HG03097 (cell line): ENCODE data around the gene FAM114A1.

Experiments
- ATAC-seq: cut with Tn5 transposase; IDR thresholded peaks from one replicate; pipeline ENCODE4 v1.9.1; 2021; ENCODE audit not compliant: unreplicated experiment, low FRiP score

The FAM114A1 gene

GRCh38 chr4:38857354-38858096, 10.1 kb upstream of the FAM114A1 start:
- ATAC-seq = peak; percentile 51

DNA sequence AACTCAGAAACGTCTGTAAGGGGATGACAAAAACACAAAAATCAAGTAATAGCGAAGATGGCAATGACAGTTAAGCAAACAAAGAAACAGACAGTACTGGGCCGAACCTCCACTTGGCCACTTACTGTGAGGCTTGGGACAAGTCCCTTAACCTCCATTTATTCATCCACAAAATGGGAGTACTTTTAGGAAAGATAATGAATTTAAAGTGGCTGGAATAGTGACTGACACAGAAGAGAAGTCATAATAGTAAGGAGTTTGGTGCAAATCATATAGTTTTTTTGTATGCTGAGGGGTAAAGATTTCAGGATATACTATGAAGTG, 9.5 kb upstream of the FAM114A1 start:
- no peak for ATAC-seq

- no peak for ATAC-seq
Observed at GRCh38 chr4:38859501-38859900, 8.1 kb upstream of the FAM114A1 start.

GRCh38 chr4:38860788-38861424, 6.7 kb upstream of the FAM114A1 start:
- peak; percentile 31 for ATAC-seq

- no peak for ATAC-seq
Observed at GRCh38 chr4:38861791-38862190, 5.8 kb upstream of the FAM114A1 start.

- no peak for ATAC-seq
Observed at GRCh38 chr4:38865445-38865844, 2.2 kb upstream of the FAM114A1 start.

DNA sequence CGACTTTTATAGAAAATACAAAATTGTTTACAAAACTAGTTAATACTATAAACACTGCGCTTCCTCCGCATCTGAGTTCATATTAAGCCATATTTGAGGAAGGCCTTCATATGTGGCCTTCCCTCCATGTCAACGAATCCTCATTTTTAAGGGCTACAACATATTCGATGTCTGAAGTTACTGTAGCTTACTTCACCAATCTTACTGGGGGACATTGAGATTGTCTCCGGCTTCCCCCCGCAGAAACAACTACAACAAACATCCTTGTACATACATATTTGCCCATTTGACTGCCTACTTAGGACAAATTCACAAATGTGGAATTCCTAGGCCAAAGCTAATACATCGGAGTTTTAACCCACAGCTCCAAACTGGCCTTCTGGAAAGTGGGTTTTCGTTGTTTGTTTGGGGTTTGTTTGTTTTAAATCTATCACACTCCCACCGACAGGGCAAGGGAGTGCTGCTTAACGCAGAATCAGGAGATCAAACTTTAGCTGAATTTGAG, 581 bp upstream of the FAM114A1 start:
- no peak for ATAC-seq

- ATAC-seq = no peak
Observed at GRCh38 chr4:38868059-38868960, 704 bp downstream of the FAM114A1 start.

DNA sequence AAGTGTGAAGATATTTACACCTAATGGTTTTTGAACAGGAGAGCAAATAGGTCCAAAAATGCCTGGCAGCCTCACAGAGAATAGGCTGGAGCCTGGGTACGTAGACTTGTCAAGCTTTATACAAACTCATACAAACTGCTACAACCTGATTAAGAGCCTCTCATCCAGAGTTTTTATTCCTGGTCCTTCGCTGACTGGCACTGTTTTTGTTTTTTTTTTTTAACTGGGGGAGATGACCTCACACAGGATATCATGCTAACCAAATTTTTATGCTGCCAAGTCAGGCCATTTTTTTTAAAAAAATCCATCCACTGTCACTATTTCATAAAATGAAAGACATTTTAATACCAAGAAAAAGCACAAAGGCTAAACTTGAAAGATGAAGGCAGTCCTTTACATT, 1.9 kb downstream of the FAM114A1 start:
- no peak for ATAC-seq

DNA sequence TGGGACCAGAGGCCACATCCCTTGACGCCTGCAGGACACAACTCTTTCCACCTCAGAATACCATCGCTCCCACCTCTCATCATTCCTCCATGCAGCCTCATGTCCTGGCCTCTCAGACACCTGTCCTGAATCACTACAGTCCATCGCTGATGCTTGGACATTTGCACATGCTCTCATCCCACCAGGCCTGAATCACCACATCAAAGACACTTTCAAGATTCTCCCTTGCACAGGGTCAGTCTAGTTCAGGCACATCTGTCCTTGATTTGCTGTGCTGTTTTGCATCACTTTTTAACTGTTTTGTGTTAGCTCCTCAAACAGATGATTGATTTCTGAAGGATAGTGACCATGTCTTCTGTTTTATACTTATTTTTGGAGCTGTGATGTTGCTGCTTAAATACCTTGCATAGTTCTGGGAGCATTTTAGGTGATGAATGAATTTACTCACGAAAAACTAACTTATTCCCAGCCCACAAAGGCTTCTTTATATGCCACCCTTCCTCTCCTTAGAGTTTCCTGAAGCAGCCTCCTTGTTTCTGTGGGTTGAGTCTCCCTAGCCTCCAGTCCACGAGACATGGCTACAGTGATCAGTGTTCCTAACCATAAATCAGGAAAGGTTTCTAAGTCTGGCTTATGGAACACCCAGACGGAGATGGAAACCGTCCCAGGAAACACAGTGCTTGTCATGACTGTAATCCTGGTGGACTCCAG, 2.6 kb downstream of the FAM114A1 start:
- no peak for ATAC-seq

DNA sequence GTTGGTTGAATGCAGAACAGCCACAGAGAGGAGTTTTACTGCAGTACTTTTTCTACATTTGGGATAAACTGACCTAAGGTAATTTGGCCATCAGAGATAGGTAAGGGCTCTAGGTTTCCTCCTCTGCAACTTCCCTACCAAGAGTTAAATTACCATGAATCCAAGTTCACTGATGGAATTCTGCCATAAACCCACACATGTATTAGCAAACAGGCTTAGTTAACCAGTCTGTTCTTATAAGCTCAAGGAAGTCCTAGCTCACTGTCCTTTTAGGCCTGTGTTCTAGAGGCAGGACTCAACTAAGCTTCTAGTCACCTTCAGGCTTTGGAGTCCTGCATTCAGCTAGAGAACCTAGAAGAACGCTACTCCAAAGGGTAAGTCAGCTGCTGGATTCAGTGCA, 4.0 kb downstream of the FAM114A1 start:
- ATAC-seq = no peak

GRCh38 chr4:38872620-38873019, 5.0 kb downstream of the FAM114A1 start:
- no peak for ATAC-seq

DNA sequence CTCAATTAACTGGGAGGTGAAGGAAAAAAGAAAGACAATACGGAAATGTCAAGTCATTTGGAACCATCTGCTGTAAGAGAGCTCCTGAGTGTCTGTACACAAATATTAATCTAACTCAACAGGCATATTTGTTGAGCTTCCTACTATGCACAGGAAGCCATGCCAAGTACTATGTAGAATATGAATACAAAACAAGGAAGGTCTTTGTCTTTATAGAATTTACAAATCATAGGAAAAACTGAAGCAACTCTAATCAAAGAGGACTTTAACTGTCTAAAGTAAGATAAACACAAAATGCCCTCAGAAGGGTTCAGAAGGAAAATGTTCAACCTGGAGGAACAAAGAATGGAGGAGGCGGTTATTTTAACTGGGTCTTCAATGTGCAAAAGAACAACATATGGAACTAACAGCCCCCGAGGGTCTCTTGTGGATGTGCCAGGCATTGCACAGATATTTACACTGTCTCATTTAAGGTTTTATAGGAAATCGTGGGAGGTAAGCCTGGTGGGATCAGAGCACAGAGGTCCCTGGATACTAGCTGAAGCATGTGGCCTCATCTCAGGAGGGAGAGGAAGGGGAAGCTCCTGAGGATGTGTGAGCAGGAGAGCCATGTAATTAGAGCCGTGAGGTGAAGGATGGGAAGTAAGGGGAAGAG, 5.8 kb downstream of the FAM114A1 start:
- ATAC-seq = no peak

- no peak for ATAC-seq
Observed at GRCh38 chr4:38876636-38877035, 9.0 kb downstream of the FAM114A1 start.

- no peak for ATAC-seq
Observed at GRCh38 chr4:38884254-38884653, 16.6 kb downstream of the FAM114A1 start.

DNA sequence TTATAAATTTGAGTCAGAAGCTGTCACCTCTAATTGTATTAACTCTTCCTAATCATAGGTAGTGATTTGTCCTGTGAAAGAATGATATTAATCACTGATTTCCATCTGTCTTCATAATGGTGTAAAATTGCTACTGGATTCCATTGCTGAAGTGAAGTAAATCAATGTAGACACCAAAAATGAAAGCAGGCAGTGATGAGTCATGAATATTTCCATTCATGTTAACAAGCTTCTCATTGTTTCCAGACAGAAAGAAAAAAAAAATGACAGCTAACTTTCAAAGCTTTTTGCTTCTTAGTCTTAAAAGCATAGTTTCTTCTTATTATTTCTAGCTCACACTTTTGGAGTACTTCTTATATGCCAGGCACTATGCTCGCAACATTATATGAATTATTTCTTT, 21.5 kb downstream of the FAM114A1 start:
- no peak for ATAC-seq

DNA sequence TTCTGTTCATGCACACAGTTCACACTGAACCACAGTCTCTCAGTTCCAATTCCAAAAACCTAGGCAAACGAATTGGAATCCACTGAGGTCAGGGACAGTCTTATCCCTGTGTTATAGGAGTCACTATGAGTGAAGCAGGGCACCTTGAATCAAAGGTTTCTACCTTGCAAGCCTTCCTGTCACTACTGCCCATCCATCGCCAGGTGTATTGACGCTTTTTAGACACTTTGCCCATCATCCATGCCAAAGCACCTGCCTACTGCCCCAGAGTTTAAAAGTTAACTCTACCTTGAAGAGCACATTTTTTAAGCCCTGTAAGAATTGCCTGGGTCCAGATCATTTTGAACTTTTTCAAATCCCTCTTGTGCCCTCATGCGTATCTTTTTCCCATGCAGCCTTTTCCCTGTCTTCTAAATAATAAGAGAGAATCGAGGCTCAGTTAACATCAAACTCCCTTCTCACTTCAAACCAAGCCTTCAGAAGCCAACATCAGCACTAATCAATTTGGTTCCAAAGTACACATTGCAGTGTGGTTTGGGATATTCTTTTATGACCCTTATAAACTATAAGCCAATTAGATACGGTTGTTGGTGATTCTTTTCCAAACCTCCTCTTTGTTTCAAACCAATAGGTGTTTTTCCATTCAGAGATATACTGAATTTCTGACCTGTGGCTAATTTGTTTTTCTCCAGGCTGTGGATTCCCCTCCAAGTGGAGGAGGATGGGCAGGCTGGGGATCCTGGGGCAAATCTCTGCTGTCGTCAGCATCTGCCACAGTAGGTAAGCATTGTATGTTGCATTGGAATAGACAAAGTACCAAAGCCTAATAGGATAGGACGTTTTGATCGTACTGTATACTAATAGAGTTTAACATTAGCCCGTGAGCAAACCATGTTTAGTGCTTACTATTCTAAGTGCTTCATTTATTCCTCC, 23.7 kb downstream of the FAM114A1 start:
- ATAC-seq = no peak

DNA sequence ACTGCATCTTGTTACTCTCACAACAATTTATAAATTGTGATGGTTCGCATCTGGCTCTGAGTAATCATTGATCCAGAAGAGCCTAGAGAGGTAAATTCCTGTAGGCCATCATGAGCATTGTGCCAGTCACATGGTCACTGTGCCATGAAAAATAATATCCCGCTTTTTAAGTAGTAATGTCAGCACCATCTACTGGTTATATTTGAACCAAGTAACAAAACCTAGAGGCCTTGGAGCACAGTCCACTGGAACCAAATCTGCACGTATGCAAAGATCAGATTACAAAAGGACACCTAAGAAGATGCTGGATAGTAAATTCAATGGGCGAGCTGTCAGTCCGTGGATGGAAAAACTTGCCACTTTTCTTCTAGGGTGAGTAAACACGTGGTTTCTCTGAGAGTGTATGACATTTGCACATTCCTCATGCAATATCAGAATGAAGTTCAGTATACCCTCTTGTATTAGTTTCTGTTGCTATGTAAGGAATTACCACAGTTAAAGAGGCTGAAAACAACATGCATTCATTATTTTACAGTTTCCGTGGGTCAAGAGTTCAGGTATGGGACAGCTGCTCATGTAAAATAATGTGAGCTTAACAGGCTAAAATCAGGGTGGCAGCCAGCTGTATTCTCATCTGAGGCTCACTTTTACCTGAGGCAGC, 26.8 kb downstream of the FAM114A1 start:
- ATAC-seq = no peak

GRCh38 chr4:38896940-38897339, 29.3 kb downstream of the FAM114A1 start:
- ATAC-seq = no peak
